Muscle of leg (tissue), 11 donors: ENCODE data around the gene ADGRV1. TPM values are rescaled to one million over a fixed set of nuclear protein-coding genes. Genes with fewer than 3 reads are reported as not detected.
"Not testable (repeated sequence)": the region's sequence is repeated elsewhere in the genome, so short reads cannot be mapped to it uniquely, and the experiment has no call there.

ENCODE experiments used
- DNase-seq: peaks from one replicate; pipeline ENCODE4 v3.0.0; 2013
- H3K27ac ChIP-seq: one replicate; pipeline ENCODE4 v1.5.1; 2013; ENCODE audit warnings: mild to moderate bottlenecking, low read length, control low read depth
- H3K27me3 ChIP-seq: one replicate; pipeline ENCODE4 v1.6.1; 2013; ENCODE audit warnings: low read length; ENCODE audit not compliant: control insufficient read depth, insufficient read depth
- H3K36me3 ChIP-seq: one replicate; pipeline ENCODE4 v1.6.1; 2013; ENCODE audit warnings: low read length; ENCODE audit not compliant: control insufficient read depth, insufficient read depth
- H3K4me1 ChIP-seq: one replicate; pipeline ENCODE4 v1.6.1; 2013; ENCODE audit warnings: low read length; ENCODE audit not compliant: control insufficient read depth, insufficient read depth
- H3K4me3 ChIP-seq: one replicate; pipeline ENCODE4 v1.5.1; 2013; ENCODE audit warnings: low read length, control low read depth
- H3K9me3 ChIP-seq: replicated peaks from 2 replicates; pipeline ENCODE4 v1.6.1; 2013; ENCODE audit warnings: low read depth, low read length; ENCODE audit not compliant: control insufficient read depth
- WGBS: methylation state at CpG from one replicate; pipeline ENCODE4 v1.1.5; 2013; ENCODE audit warnings: missing lambda C conversion rate; ENCODE audit not compliant: insufficient coverage; 5-methylcytosine and 5-hydroxymethylcytosine counted together
- polyA plus RNA-seq, 8 donors: library from polyadenylated mRNA; unstranded; fragments of 120-200 nt; gene quantifications; one replicate each; pipeline versions ENCODE4 v1.2.1 to v1.2.3, GENCODE V29; 2013; ENCODE audit warnings: inconsistent platforms in 1 of 8, low replicate concordance in 1 of 8; ENCODE audit not compliant: insufficient read length in 8 of 8, insufficient read depth in 1 of 8
- total RNA-seq: library from RNA; stranded (reverse); fragments of 120-200 nt; gene quantifications from one replicate; pipeline ENCODE4 v1.2.4, GENCODE V29; 2013

ADGRV1 gene
- total and polyA plus RNA-seq, 9 donors = 0.49 to 2.5 (median 0.88) TPM

DNA sequence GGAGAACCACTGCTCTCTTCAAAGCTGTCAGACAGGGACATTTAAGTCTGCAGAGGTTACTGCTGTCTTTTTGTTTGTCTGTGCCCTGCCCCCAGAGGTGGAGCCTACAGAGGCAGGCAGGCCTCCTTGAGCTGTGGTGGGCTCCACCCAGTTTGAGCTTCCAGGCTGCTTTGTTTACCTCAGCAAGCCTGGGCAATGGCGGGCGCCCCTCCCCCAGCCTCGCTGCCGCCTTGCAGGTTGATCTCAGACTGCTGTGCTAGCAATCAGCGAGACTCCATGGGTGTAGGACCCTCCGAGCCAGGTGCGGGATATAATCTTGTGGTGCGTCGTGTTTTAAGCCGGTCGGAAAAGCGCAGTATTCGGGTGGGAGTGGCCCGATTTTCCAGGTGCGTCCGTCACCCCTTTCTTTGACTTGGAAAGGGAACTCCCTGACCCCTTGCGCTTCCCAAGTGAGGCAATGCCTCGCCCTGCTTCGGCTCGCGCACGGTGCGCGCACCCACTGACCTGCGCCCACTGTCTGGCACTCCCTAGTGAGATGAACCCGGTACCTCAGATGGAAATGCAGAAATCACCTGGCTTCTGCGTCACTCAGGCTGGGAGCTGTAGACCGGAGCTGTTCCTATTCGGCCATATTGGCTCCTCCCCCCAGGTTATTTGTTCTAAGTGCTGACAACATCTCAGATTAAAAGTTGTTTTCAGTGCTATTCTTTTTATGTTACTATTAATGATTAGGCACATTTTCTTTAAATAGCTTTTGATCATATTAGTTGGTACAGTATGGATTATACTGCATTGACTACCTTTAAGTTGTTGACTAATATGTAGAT, 370.6 kb downstream of the ADGRV1 start:
- not testable (repeated sequence) for H3K4me3 ChIP-seq, H3K36me3 ChIP-seq, H3K4me1 ChIP-seq, DNase-seq, H3K27me3 ChIP-seq, H3K9me3 ChIP-seq, H3K27ac ChIP-seq
- 81% methylated on average over 9 of the region's 29 CpGs for WGBS

DNA sequence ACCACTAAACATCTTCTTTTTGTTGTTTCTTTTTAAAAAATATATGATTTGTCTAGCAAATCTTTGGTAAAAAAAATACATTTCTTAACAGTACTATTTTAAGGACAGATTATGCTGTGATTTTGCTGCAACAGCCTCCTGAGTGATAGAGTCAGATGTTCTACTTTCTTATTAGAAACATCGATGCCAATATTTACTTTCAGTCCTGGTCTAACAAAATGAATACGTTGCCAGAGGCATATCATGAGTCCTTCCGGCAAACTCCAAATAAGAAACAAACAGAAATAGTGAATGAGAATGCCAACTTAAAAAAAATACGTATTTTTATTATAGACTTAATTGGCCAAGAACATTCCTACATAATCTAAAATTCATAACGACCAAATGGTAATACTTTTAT, 371.5 kb downstream of the ADGRV1 start:
- no CpG with 5 or more reads among the region's 5 CpGs for WGBS
- no peaks in the 10 kb centered on the region for H3K9me3 ChIP-seq
- H3K27me3 ChIP-seq = no peaks in the 10 kb centered on the region
- H3K27ac ChIP-seq = no peak overlapping the region
- no peak for DNase-seq
- no peak overlapping the region for H3K4me3 ChIP-seq
- no peaks in the 10 kb centered on the region for H3K36me3 ChIP-seq
- H3K4me1 ChIP-seq = no peaks in the 10 kb centered on the region

DNA sequence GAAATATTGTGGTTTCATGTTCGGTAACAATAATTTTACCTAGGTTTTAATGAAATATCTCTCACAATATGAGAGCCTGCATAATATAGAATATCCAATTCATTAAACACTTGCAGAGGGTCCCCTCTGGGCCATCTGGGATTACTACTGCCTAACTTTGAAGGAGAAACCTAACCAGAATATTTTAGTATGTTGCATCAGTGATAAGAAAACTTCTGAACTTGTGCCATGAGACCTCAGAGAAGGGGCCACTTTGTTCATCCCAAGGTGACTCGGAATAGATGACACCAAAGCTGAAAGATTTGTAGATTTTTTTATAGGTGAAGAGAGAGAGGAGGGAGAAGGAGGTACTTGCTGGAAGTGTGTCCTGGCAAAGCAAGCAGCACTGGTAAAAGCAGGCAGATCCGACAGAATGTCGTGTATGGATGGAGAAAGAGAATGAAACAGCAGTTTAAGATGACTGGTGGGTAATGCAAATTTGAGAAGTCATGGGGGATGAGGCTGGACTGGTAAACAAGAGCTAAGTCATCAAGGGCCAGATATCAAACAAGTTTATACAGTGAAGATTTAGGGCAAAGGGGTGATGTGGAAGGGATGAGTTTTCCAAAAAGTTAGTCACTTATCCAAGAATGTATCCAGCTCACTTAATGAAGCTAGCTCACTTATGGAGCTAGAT, 372.3 kb downstream of the ADGRV1 start:
- Histone ChIP-seq H3K36me3 (no peaks in the 10 kb centered on the region), H3K27ac (no peak overlapping the region), H3K27me3 (no peaks in the 10 kb centered on the region), H3K4me1 (no peaks in the 10 kb centered on the region), H3K4me3 (no peak overlapping the region), H3K9me3 (no peaks in the 10 kb centered on the region)
- 58% methylated on average over 3 of the region's 4 CpGs for WGBS
- no peak for DNase-seq

DNA sequence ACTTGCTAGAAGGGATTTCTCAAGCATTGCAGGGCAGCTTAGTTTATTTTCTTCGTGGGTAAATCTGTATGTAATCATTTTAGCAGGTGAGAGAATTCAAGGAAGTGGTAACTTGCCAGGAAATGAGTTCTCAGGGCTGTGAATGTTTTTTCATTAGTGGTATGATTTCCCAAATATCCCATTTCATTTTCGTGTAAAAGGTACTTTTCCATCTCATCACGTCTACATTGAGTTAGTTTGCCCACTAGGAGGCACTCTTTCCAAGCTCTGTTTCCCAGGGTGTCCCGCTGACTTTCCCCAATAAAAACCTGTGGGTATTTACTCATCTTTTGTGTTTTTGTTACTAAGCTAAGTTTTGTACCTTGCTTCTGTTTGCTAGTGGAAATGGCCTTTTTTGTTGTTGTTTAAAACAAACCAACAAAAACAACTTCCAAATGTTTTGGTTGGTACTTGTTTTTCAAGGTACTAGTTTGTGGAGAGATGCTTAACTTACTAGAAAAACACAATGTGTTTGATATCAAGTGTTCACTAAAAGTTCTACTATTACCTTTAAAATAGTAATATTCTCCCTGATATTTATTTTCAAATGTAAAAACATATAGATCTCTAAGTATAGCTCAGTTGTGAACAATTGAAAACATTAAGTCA, 373.6 kb downstream of the ADGRV1 start:
- Histone ChIP-seq H3K27ac (peak overlapping the region; percentile 55), H3K4me3 (no peak overlapping the region), H3K9me3 (no peaks in the 10 kb centered on the region), H3K4me1 (no peaks in the 10 kb centered on the region), H3K27me3 (no peaks in the 10 kb centered on the region), H3K36me3 (no peaks in the 10 kb centered on the region)
- no CpG with 5 or more reads among the region's 4 CpGs for WGBS
- peak; percentile 86 for DNase-seq

DNA sequence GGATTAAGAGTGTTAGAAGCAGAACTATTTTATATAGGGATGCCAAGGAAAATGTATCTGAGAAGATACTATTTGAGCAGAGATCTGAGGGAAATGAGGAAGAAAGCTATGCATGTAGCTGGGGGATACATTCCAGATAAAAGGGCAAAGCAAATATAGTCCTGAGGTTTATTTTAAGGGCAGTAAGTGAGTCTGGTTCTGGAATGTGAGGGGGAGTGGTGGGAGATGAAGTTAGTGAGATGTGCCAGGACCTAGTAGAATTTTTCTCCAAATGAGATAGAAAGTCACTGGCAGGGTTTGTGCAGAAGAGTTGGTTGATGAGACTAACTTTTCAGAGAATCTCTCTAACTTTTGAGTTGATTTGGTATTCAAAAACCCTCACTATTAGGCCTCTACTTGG, 374.7 kb downstream of the ADGRV1 start:
- H3K27ac ChIP-seq = no peak overlapping the region
- no peaks in the 10 kb centered on the region for H3K9me3 ChIP-seq
- H3K36me3 ChIP-seq = no peaks in the 10 kb centered on the region
- no peak for DNase-seq
- no peaks in the 10 kb centered on the region for H3K4me1 ChIP-seq
- no peaks in the 10 kb centered on the region for H3K27me3 ChIP-seq
- no peak overlapping the region for H3K4me3 ChIP-seq

DNA sequence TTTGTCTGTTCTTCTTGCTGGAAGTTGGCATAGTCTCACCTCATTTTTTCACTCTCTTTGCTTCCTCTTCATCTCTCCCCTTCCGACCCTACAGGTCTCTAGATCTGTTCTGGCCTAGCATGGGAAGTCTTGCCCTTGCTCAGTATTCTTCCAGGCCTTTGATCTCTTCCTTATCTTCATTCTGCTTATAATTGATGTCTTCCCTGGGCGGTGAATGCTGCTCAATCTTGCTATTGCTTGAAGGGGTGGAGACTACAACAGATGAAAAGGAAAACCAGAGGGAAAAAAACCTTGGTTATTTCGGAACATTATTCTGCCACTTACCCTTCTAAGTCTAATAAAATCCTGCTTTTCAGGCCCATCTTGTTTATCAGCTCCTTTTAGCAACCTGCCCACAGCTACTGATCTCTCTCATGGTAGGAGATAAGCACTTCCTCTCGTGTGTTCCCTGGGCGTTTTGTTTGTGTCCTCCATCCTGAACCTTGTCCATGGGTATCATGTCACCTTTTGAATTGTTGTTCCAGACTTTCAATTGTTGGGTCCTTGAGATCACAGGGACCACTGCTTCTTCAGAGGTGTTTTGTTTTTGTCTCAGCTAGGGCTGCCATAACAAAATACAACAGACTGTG, 375.6 kb downstream of the ADGRV1 start:
- Histone ChIP-seq H3K27me3 (no peaks in the 10 kb centered on the region), H3K36me3 (no peaks in the 10 kb centered on the region), H3K9me3 (no peaks in the 10 kb centered on the region), H3K4me1 (no peaks in the 10 kb centered on the region), H3K27ac (no peak overlapping the region), H3K4me3 (no peak overlapping the region)
- 82% methylated on average over 3 of the region's 5 CpGs for WGBS
- DNase-seq = no peak

DNA sequence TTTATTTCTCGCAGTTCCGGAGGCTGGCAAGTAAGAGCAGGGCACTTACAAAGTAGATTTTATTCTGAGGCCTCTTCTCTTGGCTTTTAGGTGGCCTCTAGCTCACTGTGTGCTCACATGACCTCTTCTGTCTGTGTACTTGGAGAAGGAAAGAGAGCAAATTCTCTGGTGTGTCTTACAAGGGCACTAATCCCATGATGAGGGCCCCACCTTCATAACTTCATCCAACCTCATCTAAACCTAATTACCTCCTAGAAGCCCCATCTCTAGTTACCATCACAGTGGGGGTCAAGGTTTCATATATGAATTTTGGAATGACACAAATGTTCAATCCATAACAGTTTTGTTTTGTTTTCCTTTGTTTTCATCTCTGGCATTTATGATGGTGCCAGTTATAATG, 376.1 kb downstream of the ADGRV1 start:
- DNase-seq = no peak
- H3K4me3 ChIP-seq = no peak overlapping the region
- no peaks in the 10 kb centered on the region for H3K4me1 ChIP-seq
- no CpG with 5 or more reads among the region's 2 CpGs for WGBS
- no peak overlapping the region for H3K27ac ChIP-seq
- no peaks in the 10 kb centered on the region for H3K9me3 ChIP-seq
- H3K27me3 ChIP-seq = no peaks in the 10 kb centered on the region
- H3K36me3 ChIP-seq = no peaks in the 10 kb centered on the region

DNA sequence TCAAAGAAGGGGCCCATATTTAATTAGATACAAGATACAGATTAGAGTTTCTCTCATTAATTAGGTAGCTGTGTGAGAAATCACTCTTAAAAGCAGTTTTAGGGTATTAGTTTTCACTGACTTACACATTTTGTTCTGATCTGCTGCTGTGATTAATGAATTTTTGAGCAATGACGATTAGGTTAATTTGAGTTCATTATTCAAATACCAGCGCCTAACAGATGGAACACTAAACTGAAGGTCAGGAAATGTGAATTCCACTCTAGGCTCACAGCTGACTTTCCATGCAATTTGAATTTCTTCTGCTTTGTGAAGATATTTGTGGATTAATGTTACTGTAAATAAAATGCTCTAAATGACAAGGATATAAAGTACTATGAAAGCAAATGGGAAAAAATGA, 380.6 kb downstream of the ADGRV1 start:
- no peak overlapping the region for H3K4me3 ChIP-seq
- no peaks in the 10 kb centered on the region for H3K27me3 ChIP-seq
- no peaks in the 10 kb centered on the region for H3K9me3 ChIP-seq
- H3K27ac ChIP-seq = no peak overlapping the region
- peak; percentile 26 for DNase-seq
- WGBS = no CpG with 5 or more reads among the region's 2 CpGs
- H3K4me1 ChIP-seq = no peaks in the 10 kb centered on the region
- no peaks in the 10 kb centered on the region for H3K36me3 ChIP-seq

DNA sequence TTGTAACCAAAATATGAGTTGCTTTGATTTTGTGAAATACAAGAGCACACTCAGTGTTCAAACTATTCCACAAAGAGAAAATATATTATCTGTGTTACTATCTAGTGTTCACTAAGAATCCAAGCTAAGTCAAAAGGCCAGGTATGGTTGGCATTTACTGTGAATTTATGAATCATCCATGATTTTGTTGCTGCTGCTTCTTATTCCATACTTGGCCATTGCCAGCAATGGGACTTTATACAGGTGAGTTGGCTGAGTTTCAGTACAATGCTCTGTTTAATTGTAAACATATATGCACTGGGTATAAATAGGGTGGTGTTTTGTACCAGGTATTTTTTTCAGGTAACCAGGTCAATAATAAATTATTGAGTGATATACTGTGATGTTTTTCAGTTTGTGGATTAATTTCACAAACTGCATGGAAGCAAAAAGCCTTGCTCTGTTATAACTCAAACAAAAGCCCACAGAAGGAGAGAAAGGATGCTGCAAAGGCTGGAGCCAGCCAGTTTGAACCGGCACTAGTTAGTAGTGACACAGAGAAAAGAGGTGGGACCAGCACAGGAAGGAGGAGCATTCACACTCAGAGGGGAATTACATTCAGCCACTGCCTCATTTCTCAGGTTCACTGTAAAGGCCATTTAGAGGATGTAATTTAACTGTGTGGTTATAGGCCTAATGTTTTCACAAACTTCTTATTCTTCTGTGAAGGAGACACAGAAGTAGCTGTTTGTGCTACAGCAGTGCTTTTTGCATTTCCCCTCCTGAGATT, 381.8 kb downstream of the ADGRV1 start:
- no peak overlapping the region for H3K4me3 ChIP-seq
- H3K36me3 ChIP-seq = no peaks in the 10 kb centered on the region
- DNase-seq = peak; percentile 77
- 0% methylated on average over 1 of the region's 1 CpG for WGBS
- no peaks in the 10 kb centered on the region for H3K4me1 ChIP-seq
- H3K27me3 ChIP-seq = no peaks in the 10 kb centered on the region
- no peak overlapping the region for H3K27ac ChIP-seq
- H3K9me3 ChIP-seq = no peaks in the 10 kb centered on the region
